OCI-LY3 (cell line): ENCODE results near the gene KCNIP4.

ENCODE experiments used
- H2AFZ ChIP-seq: fragments of 200-600, 300-600 bp; shearing (Covaris generic); 2 replicates; pipeline ENCODE4 v1.6.0; 2014; ENCODE audit warnings: antibody characterized with exemption, low read depth, low read length
- H3K27ac ChIP-seq: fragments of 200-600, 300-600 bp; sonication (generic); 2 replicates; pipeline ENCODE4 v1.5.1; 2014; ENCODE audit warnings: mild to moderate bottlenecking, low read length, moderate library complexity, mixed read lengths
- H3K27me3 ChIP-seq: fragments of 200-600, 300-600 bp; sonication (generic); 2 replicates; pipeline ENCODE4 v1.6.1; 2014; ENCODE audit warnings: low read depth, low read length, mixed read lengths
- H3K36me3 ChIP-seq: fragments of 200-600, 300-600 bp; sonication (generic); replicated peaks from 2 replicates; pipeline ENCODE3; 2014; ENCODE audit warnings: low read depth, low read length, mixed read lengths
- H3K4me1 ChIP-seq: fragments of 300-600, 200-600 bp; sonication (generic); 2 replicates; pipeline ENCODE4 v1.6.1; 2014; ENCODE audit warnings: low read length, mixed read lengths
- H3K4me2 ChIP-seq: fragments of 200-600, 300-600 bp; sonication (generic); 2 replicates; pipeline ENCODE4 v1.6.1; 2014; ENCODE audit warnings: low read length, mixed read lengths
- H3K4me3 ChIP-seq: fragments of 300-600, 200-600 bp; sonication (generic); 2 replicates; pipeline ENCODE4 v1.5.1; 2014; ENCODE audit warnings: antibody characterized with exemption, mild to moderate bottlenecking, low read length, moderate library complexity
- H3K79me2 ChIP-seq: fragments of 300-600, 200-600 bp; shearing (Covaris generic); 2 replicates; pipeline ENCODE4 v1.6.1; 2014; ENCODE audit warnings: mild to moderate bottlenecking, low read length, mixed read lengths
- H3K9ac ChIP-seq: fragments of 300-600, 200-600 bp; shearing (Covaris generic); 2 replicates; pipeline ENCODE4 v1.6.0; 2014; ENCODE audit warnings: mild to moderate bottlenecking, low read length, moderate library complexity
- H3K9me3 ChIP-seq: fragments of 200-600, 300-600 bp; shearing (Covaris generic); 2 replicates; pipeline ENCODE4 v1.6.1; 2014; ENCODE audit warnings: low read length, mixed read lengths; ENCODE audit not compliant: insufficient read depth
- H4K20me1 ChIP-seq: fragments of 200-600, 300-600 bp; sonication (generic); 2 replicates; pipeline ENCODE4 v1.6.1; 2016; ENCODE audit warnings: low read length, mixed read lengths; ENCODE audit not compliant: insufficient read depth
- EZH2phosphoT487 ChIP-seq: fragments of 200-600 bp; shearing (Covaris generic); IDR thresholded peaks from 2 replicates; pipeline ENCODE4 v1.6.1; 2018; ENCODE audit warnings: antibody characterized with exemption, mixed run types, low read depth
- TF ChIP-seq, protein P1 (sequence below): fragments of 200-600, 300-600 bp; sonication (generic); IDR thresholded peaks from 2 replicates; pipeline ENCODE4 v1.5.1; 2014; ENCODE audit warnings: antibody characterized with exemption, low read length, low read depth

The KCNIP4 gene

DNA sequence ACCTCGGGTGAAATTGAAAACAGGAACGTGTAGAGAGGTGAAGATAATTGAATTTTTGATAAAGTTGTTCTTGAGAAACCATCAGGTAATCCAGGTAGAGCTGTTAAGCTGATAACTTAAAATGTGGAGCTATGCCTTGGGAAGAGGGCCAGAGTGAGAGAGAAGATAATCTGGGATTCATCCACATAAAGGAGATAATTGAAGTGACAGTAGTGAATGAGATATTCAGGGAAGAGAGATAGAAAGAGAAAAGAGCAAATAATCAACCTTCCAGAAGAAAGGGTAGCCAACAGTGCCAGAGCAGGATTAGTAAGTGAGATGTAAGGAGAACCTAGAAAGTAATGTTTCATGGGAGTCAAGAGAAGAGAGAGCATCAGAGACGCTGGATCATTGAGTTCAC, 950.7 kb downstream of the KCNIP4 start:
- Histone ChIP-seq H3K79me2 (no peaks in the 10 kb centered on the region), H3K4me3 (no peak overlapping the region), H3K36me3 (no peaks in the 10 kb centered on the region), H3K9me3 (no peaks in the 10 kb centered on the region), H3K27ac (no peak overlapping the region), H3K27me3 (no peaks in the 10 kb centered on the region), H2AFZ (no peak overlapping the region), H3K4me1 (no peaks in the 10 kb centered on the region), H3K4me2 (no peak overlapping the region), H4K20me1 (no peaks in the 10 kb centered on the region), H3K9ac (no peak overlapping the region)
- no peak for TF ChIP-seq EZH2phosphoT487
- TF ChIP-seq, protein P1, sequence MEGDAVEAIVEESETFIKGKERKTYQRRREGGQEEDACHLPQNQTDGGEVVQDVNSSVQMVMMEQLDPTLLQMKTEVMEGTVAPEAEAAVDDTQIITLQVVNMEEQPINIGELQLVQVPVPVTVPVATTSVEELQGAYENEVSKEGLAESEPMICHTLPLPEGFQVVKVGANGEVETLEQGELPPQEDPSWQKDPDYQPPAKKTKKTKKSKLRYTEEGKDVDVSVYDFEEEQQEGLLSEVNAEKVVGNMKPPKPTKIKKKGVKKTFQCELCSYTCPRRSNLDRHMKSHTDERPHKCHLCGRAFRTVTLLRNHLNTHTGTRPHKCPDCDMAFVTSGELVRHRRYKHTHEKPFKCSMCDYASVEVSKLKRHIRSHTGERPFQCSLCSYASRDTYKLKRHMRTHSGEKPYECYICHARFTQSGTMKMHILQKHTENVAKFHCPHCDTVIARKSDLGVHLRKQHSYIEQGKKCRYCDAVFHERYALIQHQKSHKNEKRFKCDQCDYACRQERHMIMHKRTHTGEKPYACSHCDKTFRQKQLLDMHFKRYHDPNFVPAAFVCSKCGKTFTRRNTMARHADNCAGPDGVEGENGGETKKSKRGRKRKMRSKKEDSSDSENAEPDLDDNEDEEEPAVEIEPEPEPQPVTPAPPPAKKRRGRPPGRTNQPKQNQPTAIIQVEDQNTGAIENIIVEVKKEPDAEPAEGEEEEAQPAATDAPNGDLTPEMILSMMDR = no peak

DNA sequence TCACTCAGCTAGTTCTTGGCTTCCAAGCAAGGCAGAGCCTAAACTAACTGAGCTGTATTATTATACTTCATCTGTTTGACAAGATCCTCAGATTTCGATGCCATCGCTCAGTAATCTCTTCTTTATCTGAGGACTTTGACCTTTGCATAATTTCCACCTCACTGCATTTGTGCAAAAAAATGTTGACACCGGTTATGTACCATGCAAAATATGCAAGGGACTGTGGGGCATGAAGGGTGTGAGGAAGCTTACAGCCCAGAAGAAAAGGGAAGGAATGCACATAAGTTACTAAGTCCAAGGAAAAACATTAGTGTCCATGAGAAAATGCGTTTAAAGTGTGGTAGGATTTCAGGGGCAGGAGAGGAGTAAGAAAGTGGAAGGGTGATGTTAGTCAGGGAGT, 953.0 kb downstream of the KCNIP4 start:
- Histone ChIP-seq H3K79me2 (no peaks in the 10 kb centered on the region), H3K4me2 (no peak overlapping the region), H3K27ac (no peak overlapping the region)

DNA sequence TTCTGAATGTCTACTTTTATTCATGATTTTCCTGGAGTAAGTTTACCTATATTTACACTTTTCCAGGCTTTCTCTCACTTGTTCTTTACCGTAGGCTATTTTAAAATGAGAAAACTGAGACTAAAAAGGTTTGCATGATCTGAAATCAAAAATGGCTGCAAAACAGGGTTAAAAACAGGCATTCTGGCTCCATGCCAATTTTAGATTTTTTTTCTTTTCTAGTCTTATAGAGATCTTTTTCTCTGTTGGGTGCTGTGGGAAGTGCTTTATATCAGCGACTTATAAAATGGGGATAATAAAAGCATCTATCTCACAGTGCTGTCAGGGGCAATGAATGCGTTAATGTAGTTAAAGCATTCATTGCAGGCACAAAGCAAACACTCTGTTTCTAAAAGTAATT, 953.6 kb downstream of the KCNIP4 start:
- peaks cover 9% of the 10 kb centered on the region; the same call in 1 of the 2 replicates for H3K4me1 ChIP-seq
- H3K79me2 ChIP-seq = no peaks in the 10 kb centered on the region
- no peaks in the 10 kb centered on the region for H3K9me3 ChIP-seq
- H3K4me3 ChIP-seq = no peak overlapping the region
- H4K20me1 ChIP-seq = no peaks in the 10 kb centered on the region
- no peak for TF ChIP-seq EZH2phosphoT487
- TF ChIP-seq, protein P1 = no peak
- H2AFZ ChIP-seq = no peak overlapping the region
- H3K9ac ChIP-seq = no peak overlapping the region
- no peak overlapping the region for H3K4me2 ChIP-seq
- H3K27ac ChIP-seq = no peak overlapping the region
- no peaks in the 10 kb centered on the region for H3K27me3 ChIP-seq
- H3K36me3 ChIP-seq = no peaks in the 10 kb centered on the region

More for the DNA sequence above, 953.0 kb downstream of the KCNIP4 start:
- H3K9me3 ChIP-seq = no peaks in the 10 kb centered on the region
- no peaks in the 10 kb centered on the region for H4K20me1 ChIP-seq
- H3K36me3 ChIP-seq = no peaks in the 10 kb centered on the region
- H3K27me3 ChIP-seq = no peaks in the 10 kb centered on the region
- no peak overlapping the region for H3K4me3 ChIP-seq
- no peak for TF ChIP-seq EZH2phosphoT487
- TF ChIP-seq, protein P1 = no peak
- peaks cover 9% of the 10 kb centered on the region; the same call in 1 of the 2 replicates for H3K4me1 ChIP-seq
- no peak overlapping the region for H2AFZ ChIP-seq
- no peak overlapping the region for H3K9ac ChIP-seq

DNA sequence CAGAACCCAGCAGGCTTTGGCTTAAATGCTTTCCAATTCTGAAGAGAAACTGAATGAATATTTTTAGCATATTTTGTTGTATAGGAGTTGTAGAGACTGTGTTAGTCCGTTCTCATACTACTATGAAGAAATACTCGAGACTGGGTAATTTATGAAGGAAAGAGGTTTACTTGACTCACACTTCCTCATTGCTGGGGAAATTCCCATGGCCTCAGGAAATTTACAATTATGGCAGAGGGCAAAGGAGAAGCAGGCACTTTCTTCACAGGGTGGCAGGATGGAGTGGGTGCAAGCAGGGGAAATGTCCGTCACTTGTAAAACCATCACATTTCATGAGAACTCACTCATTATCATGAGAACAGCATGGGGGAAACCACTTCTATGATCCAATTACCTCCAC, 956.6 kb downstream of the KCNIP4 start:
- Histone ChIP-seq H3K9ac (no peak overlapping the region), H3K4me3 (no peak overlapping the region), H3K27me3 (no peaks in the 10 kb centered on the region), H3K4me1 (peaks cover 9% of the 10 kb centered on the region; the same call in 1 of the 2 replicates), H2AFZ (no peak overlapping the region), H3K79me2 (no peaks in the 10 kb centered on the region), H4K20me1 (no peaks in the 10 kb centered on the region), H3K4me2 (no peak overlapping the region), H3K36me3 (no peaks in the 10 kb centered on the region), H3K27ac (no peak overlapping the region), H3K9me3 (no peaks in the 10 kb centered on the region)
- TF ChIP-seq, protein P1 = no peak
- no peak for TF ChIP-seq EZH2phosphoT487
